ENCODE results near the gene USP7.

The USP7 gene

DNA sequence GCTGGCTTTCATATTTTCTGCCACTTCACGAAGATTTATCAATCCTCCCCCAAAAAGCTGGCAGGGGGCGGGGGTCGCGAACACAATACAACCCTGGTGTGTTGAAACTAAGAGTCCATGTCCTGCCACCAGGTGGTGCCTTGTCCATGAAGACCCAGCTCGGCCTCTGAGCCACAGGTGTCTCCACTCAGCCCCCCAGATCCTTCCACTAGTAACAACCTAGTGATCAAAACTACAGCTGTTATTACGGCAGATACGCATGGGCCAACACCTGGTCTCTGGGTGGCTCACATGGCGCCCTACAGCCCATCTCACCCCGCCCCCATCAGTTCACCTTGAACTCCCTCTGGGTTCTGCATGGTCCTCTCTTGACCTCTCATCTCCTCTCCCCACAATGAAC is 27.7 kb downstream of the USP7 start:
- TF ChIP-seq, protein P1, sequence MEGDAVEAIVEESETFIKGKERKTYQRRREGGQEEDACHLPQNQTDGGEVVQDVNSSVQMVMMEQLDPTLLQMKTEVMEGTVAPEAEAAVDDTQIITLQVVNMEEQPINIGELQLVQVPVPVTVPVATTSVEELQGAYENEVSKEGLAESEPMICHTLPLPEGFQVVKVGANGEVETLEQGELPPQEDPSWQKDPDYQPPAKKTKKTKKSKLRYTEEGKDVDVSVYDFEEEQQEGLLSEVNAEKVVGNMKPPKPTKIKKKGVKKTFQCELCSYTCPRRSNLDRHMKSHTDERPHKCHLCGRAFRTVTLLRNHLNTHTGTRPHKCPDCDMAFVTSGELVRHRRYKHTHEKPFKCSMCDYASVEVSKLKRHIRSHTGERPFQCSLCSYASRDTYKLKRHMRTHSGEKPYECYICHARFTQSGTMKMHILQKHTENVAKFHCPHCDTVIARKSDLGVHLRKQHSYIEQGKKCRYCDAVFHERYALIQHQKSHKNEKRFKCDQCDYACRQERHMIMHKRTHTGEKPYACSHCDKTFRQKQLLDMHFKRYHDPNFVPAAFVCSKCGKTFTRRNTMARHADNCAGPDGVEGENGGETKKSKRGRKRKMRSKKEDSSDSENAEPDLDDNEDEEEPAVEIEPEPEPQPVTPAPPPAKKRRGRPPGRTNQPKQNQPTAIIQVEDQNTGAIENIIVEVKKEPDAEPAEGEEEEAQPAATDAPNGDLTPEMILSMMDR (IDR thresholded peaks at IDR 0.05; ENCODE audit: insufficient read depth, missing control alignments) = peak; percentile 15
- DNase-seq (ENCODE audit: insufficient read length, low spot score) (no peak), FAIRE-seq (no peak)

DNA sequence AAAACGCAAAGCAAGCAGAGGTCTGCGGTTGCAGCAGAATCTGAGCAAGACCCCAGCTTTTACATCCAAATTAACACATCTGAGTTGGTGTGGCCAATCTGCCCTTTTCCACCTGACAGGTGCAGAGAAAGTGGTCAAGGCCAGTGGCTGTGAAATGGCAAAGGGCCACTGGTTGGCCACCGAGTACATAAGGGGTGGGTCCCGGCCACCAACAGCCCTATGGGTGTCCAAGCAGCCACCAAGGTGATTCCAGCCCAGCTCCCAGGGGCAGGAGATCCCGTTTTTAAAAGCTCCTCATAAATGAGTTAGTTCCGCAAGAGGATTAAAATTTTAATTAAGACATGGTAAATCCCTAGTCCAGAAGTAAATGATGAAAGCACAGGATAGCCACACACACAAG is 29.1 kb downstream of the USP7 start:
- no peak for DNase-seq (ENCODE audit: insufficient read length, low spot score)
- FAIRE-seq = no peak
- TF ChIP-seq, protein P1 (IDR thresholded peaks at IDR 0.05; ENCODE audit: insufficient read depth, missing control alignments) = no peak

DNA sequence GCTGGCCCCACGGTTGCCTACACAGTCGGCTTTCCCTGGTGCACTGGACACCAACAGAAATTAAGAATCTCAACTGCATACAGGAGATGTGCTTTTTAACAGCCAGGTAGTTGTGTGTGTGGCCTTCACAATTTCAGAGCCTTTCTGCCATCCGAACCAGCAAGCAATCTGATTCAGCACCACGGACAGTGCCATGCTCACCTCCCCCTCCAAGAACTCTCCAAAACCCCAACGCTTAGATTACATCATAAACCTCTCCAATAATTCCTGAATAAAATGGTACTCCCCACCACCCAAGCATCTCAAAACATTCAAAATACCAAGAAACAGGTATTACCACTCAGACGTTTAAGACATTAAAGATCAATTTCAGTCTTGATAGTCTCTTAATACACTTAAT is 31.8 kb downstream of the USP7 start:
- FAIRE-seq (no peak), DNase-seq (ENCODE audit: insufficient read length, low spot score) (no peak)
- TF ChIP-seq, protein P1 (IDR thresholded peaks at IDR 0.05; ENCODE audit: insufficient read depth, missing control alignments) = no peak

DNA sequence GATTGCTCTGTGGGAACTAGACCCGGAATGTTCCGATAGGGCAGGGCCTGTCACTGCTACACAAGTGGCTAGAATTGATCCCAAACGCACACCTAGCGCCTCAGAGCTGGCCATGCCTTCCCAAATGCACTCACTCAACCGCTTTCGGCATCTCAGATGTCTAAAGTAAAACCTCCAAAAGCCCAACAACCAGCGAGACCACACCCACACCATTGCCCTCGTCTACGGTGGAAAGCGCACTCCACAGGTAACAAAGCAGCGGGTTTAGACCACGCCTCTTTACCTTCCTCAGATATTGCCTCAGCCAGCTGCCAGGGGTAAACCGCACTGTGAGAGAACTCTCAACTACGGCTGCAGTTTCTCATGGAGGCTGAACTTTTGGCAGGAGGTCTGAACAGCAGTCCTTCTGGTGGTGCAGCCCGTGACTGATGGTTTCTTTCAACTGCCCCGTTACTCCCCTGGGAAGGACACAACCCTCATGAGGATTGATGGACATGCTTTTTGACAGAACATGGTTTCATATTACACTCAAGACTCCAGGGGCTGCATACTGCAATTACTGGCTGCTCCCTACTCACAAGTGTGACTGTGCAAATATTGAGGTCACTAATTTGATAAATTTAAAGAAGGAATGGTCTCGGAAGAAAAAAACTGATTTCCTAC is 34.5 kb downstream of the USP7 start:
- TF ChIP-seq, protein P1 (IDR thresholded peaks at IDR 0.05; ENCODE audit: insufficient read depth, missing control alignments) = no peak
- FAIRE-seq (no peak), DNase-seq (ENCODE audit: insufficient read length, low spot score) (no peak)

DNA sequence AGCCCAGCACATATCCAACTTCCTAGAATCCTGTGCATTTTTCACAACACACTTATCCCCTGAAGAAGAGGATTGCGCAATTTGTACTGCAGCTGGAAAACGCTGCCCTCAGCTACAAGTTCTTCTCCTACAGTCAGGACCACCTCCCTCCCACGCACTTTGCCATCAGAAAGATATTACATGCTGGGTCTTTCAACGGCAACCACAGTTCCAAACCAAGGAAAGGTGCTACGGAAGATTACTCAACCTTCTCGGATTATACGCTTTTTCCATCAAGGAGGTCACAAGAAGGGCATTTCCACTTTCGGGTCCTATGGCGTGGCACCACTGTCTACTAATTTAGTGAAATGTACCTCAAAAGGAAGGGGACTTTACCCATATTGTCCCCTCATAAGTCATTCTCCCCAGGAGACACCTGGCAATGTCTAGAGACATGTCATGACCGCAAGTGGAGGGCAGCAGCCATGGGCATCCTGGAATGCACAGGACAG is 35.2 kb downstream of the USP7 start:
- FAIRE-seq (no peak), DNase-seq (ENCODE audit: insufficient read length, low spot score) (no peak)
- TF ChIP-seq, protein P1 (IDR thresholded peaks at IDR 0.05; ENCODE audit: insufficient read depth, missing control alignments) = no peak

DNA sequence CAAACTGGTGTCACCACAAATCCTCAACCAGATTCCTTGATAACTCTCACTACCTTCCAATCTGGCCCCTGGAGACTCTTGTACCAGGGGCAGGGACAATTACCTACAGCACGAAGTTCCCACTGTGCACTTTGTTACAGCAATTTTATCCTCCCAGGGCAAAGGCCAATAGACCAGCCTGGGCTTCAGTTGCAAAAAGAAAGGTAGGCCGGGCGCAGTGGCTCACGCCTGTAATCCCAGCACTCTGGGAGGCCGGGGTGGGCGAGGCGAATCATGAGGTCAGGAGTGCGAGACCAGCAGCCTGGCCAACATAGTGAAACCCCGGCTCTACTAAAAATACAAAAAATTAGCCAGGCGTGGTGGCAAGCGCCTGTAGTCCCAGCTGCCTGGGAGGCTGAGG is 36.9 kb downstream of the USP7 start:
- FAIRE-seq = no peak
- TF ChIP-seq, protein P1 (IDR thresholded peaks at IDR 0.05; ENCODE audit: insufficient read depth, missing control alignments) = no peak
- DNase-seq (ENCODE audit: insufficient read length, low spot score) = no peak

DNA sequence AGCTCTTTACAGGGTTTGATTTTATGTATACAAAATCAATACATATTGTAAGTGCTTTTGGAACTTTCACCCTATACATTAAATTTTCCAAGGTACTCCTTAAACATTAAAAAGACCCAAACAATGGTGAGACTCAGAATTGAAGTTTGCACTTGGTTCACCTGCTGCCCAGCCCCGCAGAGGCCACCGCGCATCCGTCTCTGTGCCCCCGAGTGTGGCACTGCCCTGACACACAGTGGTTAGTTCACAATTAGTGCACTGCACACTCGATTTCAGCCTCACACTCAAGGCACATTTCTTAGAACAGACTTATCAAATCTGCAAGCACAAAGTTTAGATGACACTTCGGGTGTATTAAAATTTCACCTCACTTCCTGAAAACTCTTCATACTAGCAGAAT is 38.3 kb downstream of the USP7 start:
- DNase-seq (ENCODE audit: insufficient read length, low spot score) (no peak), FAIRE-seq (no peak)
- TF ChIP-seq, protein P1 (IDR thresholded peaks at IDR 0.05; ENCODE audit: insufficient read depth, missing control alignments) = no peak

Data from D721Med (cell line).